HEK293 (cell line): ENCODE measurements around the gene SLC25A39.

ENCODE experiments used
- BCL6B ChIP-seq: fragments of 450-650 bp; formaldehyde crosslinking; IDR thresholded peaks from 2 replicates; pipeline ENCODE4 v1.5.1; 2017; ENCODE audit warnings: missing biosample characterization, missing genetic modification characterization
- CTCF ChIP-seq: fragments of 450-650 bp; formaldehyde crosslinking; IDR thresholded peaks from 2 replicates; pipeline ENCODE4 v1.5.1; 2016; ENCODE audit warnings: missing biosample characterization, missing genetic modification characterization
- ZNF416 ChIP-seq: fragments of 450-650 bp; formaldehyde crosslinking; IDR thresholded peaks from 2 replicates; pipeline ENCODE4 v1.5.1; 2016; ENCODE audit warnings: missing biosample characterization, missing genetic modification characterization

- TF ChIP-seq CTCF (tag by site-specific recombination) (no peak), BCL6B (tag by site-specific recombination) (no peak), ZNF416 (no peak)
Observed at GRCh38 chr17:44279346-44279665, 45.3 kb downstream of the SLC25A39 start.
